RPMI8226 (cell line): ENCODE measurements around the gene PTPN14.
"Not testable (repeated sequence)": the region's sequence is repeated elsewhere in the genome, so short reads cannot be mapped to it uniquely, and the experiment has no call there.

Experiments used
- DNase-seq: peaks from one replicate; pipeline ENCODE4 v3.0.0-alpha.2; 2015

Gene PTPN14

GRCh38 chr1:214506972-214507431, 44.4 kb downstream of the PTPN14 start:
- no peak for DNase-seq

DNA sequence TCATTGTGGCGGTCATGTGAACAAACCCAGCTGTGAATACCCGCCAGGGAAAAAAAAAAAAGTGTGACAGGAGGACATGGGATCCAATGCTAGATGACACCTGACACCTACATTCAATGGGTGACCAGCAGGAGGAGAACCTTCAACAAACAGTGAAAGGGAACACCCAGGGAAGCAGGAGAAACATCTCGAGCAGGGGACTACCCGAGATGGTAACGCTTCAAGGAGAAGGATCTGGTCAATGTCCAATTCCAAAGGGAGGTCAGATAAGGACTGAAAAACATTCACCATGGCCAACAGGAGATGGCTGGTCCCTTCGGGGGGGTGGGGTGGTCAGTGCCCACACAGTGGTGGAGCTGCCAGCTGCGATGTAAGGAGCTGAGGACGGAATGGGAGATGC, 46.3 kb downstream of the PTPN14 start:
- DNase-seq, result no peak

- DNase-seq, result no peak
These were observed 47.1 kb downstream of the PTPN14 start for GRCh38 chr1:214504330-214504729.

DNA sequence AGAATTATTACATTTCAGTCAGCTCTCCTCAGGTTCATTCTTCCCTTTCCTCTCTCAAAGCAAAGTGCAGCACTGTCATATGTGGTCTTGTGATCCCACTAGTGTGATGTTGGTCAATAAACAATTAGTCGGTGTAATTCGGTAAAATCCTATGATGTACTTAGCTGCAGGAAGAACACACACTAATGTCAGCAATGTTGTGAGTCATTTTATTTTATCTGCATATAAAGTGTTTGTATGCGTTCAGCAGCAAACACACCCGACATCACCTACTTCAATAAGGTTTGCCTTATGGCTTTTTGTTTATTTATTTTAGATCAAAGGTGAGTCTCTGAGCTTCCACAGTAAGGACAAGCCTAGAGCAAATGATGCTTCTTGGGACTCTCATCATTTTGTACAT, 47.8 kb downstream of the PTPN14 start:
- no peak for DNase-seq

DNA sequence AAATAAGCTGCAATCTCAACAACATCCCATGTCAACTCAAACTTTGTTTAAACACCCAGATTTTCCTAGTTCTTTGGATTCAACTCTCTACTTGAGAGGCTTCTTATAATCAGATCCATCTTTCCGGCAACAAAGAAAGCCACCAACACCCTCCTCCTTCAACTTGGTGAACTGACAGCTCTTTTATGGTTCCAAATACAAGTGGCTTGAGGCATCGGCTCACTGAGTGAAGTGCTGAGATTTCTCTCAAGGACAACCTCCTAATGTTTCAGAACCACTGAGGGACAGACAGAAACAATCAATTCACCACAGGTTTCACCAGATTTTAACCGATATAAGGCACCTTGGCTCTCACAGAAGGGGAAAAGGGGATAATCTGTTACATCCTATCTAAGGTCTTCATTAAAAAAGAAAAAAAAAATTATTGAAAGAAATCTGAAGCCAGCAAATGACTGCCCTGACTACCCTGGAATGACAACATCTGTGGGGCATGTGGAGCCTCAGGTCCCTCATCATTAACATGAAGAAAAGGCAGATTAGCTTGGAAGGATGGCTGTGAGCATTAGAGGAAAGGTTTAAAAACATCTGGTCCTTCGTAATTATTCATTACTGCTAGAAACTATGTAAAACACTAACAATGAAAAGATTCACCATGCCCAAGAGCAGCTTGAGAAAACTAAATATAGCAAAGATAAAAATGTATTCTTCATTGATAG, 50.9 kb downstream of the PTPN14 start:
- DNase-seq, result no peak

- DNase-seq, result no peak
These were observed 51.7 kb downstream of the PTPN14 start for GRCh38 chr1:214499732-214500131.

- DNase-seq, result no peak
These were observed 53.4 kb downstream of the PTPN14 start for GRCh38 chr1:214498021-214498420.

DNA sequence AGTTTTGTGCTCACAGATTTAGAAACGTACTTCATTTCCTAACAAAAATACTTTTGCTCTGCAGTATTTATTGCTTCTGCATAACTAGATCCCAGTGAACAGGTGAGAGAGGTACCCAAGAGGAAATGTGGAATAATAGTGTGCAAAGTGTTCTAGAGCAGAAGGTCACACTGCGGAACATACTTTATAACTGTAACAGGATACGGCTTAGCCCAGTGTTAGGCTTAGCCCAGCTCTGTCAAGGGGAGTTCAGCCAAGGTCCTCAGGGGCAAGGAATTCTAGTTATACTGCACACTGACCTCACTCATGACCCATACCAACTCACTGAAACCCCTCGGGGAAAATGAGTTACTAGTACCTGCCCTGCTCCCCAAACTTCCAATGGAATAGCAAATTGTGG, 55.3 kb downstream of the PTPN14 start:
- no peak for DNase-seq

- DNase-seq, result no peak
These were observed 56.7 kb downstream of the PTPN14 start for GRCh38 chr1:214494706-214495105.

GRCh38 chr1:214494179-214494578, 57.2 kb downstream of the PTPN14 start:
- DNase-seq, result not testable (repeated sequence)

- DNase-seq, result no peak
These were observed 58.1 kb downstream of the PTPN14 start for GRCh38 chr1:214493126-214493796.

DNA sequence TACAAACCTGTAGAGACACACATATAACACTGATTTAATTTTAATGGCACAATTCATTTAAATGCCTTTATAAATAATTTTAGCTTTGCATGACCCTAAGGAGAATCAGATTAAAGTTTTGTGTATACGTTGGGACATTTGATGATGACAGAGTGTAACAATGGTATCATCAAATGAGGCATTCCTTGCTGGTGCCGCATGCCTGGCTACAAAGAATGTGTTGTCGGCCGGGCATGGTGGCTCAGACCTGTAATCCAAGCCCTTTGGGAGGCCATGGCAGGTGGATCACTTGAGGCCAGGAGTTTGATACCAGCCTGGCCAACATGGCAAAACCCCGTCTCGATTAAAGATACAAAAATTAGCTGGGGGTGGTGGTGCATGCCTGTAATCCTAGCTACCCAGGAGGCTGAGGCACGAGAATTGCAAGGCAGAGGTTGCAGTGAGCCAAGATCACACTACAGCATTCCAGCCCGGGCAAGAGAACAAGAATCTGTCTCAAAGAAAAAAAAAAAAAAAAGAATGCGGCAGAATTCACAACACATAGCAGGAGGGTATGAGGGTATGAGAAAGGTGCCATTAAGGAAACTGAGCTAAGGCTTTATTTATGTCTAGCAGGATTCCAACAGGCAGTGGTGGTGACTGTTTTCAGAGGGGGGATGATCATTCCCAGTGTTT, 58.9 kb downstream of the PTPN14 start:
- DNase-seq, result no peak

GRCh38 chr1:214491468-214492146, 59.8 kb downstream of the PTPN14 start:
- DNase-seq, result no peak

DNA sequence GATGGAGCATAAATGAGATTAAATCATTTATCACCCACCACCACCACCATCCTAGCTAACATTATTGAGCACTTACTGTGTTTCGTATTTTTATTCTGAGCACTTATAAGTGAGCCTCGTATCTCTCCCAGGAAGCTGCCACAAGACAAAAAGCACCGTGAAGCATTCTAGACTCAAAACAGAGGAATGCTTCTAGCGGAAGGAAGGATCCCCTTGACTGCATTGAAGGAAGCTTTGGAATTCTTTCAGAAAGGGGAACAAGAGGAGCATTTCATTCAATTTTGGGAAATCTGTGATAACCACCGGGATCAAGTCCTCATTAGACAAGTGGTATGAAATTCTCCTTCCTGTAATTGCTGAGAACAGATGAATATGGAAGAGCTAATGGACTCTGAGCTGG, 66.3 kb downstream of the PTPN14 start:
- no peak for DNase-seq

DNA sequence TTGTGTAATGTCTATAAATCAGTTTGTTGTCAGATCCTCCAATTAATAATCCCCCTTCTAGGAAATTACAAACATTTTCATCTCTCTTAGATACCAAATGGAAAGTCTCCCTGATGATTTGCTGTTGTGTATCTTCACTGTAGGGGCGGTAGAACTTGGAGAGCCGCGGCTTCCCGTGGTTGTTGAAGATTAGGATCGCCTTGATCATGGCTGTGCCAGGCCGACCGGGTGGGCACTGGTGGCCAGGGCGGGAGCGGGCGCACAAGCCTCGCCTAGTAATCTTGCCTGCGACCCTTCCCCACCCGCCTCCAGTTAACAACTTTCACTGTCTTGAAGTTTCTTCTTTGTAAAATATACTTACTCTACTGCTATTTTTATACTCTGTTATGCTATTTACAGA, 68.2 kb downstream of the PTPN14 start:
- DNase-seq, result not testable (repeated sequence)

- DNase-seq, result not testable (repeated sequence)
These were observed 69.3 kb downstream of the PTPN14 start for GRCh38 chr1:214481983-214482634.

GRCh38 chr1:214476986-214477870, 74.2 kb downstream of the PTPN14 start:
- DNase-seq, result no peak

DNA sequence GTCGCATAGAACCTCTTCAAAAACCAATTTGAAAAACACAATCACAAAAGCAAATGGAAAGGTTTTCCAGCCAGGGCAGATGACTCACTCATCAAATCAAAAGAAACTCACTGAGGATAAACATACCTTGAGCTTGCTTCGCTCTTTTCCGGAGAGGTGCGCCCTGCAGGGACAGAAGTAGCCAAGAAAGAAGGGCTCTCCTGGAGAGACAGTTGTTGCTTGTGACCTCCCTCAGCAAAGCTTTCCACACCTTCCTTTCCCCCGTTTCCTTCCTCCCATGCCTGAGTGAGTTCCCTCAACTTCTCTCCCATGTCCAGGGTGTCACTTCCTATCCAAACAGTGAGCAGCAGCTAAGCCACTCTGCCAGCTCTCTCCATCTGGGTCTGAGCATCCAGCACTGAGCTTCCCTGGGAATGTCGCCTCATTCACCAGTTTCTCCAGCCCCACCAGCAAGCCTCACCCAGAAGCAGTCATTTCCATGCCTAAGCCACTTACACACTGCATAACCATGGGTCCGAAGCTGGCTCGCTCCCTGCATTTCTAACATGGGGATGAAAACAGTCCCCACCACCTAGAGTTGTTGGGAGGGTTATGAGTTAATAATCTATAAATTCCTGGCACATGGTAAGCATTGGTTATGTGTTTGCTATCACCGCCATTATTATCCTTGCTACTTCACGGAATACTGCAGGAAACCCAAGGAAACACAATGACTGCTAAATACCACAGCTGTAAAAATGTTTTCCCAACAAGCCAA, 75.0 kb downstream of the PTPN14 start:
- no peak for DNase-seq

GRCh38 chr1:214475746-214476145, 75.7 kb downstream of the PTPN14 start:
- DNase-seq, result no peak

GRCh38 chr1:214475331-214475730, 76.1 kb downstream of the PTPN14 start:
- no peak for DNase-seq

GRCh38 chr1:214474467-214474866, 76.9 kb downstream of the PTPN14 start:
- no peak for DNase-seq
